ENCODE results near the gene SMCP. TPM values are rescaled to one million over a fixed set of nuclear protein-coding genes. Genes with fewer than 3 reads are reported as not detected.

SMCP gene
- total RNA-seq, 1 experiment from 2014 or later, result not detected

DNA sequence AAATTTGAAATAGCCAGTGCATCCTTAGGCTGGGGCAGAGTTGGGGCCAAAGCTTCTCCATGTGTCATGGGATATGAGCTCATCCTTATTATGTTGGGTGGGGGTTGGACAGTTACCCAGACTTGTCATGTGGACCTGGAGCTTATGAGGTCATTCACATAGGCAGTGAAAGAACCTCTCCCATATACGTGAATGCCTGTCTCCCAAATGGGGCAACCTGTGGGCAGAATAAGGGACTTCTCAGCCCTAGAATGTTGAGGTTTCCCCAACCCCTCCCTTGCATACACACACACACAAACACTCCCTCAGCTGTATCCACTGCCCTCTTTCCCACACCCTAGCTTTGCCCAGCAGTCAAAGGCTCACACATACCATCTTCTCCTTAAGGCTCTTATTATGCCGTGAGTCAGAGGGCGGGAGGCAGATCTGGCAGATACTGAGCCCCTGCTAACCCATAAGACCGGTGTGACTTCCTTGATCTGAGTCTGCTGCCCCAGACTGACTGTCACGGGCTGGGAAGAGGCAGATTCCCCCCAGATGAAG, 28.0 kb downstream of the SMCP start:
- Histone ChIP-seq H3K4me1 (ENCODE audit: control insufficient read depth, insufficient read depth, low read length) (no peaks in the 10 kb centered on the region), H3K27ac (ENCODE audit: low read length) (no peak overlapping the region), H3K36me3 (ENCODE audit: control insufficient read depth, insufficient read depth, low read length) (no peaks in the 10 kb centered on the region), H3K4me3 (ENCODE audit: low read depth in 2 of 2, low read length in 2 of 2) (no peak overlapping the region), H3K9me3 (ENCODE audit: control insufficient read depth, insufficient read depth, low read depth, low read length) (no peaks in the 10 kb centered on the region), H3K27me3 (ENCODE audit: control insufficient read depth, insufficient read depth, low read length) (peaks cover 4% of the 10 kb centered on the region)
- no peak for TF ChIP-seq POLR2AphosphoS5 (IDR thresholded peaks at IDR 0.05; ENCODE audit: low read depth, low read length)
- no peak for TF ChIP-seq TCF7L2 (IDR thresholded peaks at IDR 0.05; ENCODE audit: low read depth, low read length)
- TF ChIP-seq SIN3A (IDR thresholded peaks at IDR 0.05; ENCODE audit: borderline replicate concordance, insufficient read depth, low read depth, low read length), result no peak
- TF ChIP-seq, protein P1, sequence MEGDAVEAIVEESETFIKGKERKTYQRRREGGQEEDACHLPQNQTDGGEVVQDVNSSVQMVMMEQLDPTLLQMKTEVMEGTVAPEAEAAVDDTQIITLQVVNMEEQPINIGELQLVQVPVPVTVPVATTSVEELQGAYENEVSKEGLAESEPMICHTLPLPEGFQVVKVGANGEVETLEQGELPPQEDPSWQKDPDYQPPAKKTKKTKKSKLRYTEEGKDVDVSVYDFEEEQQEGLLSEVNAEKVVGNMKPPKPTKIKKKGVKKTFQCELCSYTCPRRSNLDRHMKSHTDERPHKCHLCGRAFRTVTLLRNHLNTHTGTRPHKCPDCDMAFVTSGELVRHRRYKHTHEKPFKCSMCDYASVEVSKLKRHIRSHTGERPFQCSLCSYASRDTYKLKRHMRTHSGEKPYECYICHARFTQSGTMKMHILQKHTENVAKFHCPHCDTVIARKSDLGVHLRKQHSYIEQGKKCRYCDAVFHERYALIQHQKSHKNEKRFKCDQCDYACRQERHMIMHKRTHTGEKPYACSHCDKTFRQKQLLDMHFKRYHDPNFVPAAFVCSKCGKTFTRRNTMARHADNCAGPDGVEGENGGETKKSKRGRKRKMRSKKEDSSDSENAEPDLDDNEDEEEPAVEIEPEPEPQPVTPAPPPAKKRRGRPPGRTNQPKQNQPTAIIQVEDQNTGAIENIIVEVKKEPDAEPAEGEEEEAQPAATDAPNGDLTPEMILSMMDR (IDR thresholded peaks at IDR 0.05), result no peak
- TF ChIP-seq, protein P2, sequence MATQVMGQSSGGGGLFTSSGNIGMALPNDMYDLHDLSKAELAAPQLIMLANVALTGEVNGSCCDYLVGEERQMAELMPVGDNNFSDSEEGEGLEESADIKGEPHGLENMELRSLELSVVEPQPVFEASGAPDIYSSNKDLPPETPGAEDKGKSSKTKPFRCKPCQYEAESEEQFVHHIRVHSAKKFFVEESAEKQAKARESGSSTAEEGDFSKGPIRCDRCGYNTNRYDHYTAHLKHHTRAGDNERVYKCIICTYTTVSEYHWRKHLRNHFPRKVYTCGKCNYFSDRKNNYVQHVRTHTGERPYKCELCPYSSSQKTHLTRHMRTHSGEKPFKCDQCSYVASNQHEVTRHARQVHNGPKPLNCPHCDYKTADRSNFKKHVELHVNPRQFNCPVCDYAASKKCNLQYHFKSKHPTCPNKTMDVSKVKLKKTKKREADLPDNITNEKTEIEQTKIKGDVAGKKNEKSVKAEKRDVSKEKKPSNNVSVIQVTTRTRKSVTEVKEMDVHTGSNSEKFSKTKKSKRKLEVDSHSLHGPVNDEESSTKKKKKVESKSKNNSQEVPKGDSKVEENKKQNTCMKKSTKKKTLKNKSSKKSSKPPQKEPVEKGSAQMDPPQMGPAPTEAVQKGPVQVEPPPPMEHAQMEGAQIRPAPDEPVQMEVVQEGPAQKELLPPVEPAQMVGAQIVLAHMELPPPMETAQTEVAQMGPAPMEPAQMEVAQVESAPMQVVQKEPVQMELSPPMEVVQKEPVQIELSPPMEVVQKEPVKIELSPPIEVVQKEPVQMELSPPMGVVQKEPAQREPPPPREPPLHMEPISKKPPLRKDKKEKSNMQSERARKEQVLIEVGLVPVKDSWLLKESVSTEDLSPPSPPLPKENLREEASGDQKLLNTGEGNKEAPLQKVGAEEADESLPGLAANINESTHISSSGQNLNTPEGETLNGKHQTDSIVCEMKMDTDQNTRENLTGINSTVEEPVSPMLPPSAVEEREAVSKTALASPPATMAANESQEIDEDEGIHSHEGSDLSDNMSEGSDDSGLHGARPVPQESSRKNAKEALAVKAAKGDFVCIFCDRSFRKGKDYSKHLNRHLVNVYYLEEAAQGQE (IDR thresholded peaks at IDR 0.05; ENCODE audit: insufficient read depth in 1 of 2, low read depth in 2 of 2, low read length in 1 of 2), result no peak
- ATAC-seq, result no peak
- no peak for DNase-seq (ENCODE audit: low read depth, low spot score)
- ChIA-PET CTCF (interaction anchor here (0.6 kb wide), 1 partner anchor 19 kb away, joined by 5 read pairs; no protein-coding TSS in a partner anchor), POLR2A (no interaction called here)
- intact Hi-C loops (cut with micrococcal nuclease; ENCODE audit: unreplicated experiment), result no loop called here
- in situ Hi-C loops (cut with HindIII; ENCODE audit: low pct_unique_long_range_greater_than_20kb, low sequenced_read_pairs), result no loop called here
- no TSS peak for BruUV-seq (replicated peaks)

DNA sequence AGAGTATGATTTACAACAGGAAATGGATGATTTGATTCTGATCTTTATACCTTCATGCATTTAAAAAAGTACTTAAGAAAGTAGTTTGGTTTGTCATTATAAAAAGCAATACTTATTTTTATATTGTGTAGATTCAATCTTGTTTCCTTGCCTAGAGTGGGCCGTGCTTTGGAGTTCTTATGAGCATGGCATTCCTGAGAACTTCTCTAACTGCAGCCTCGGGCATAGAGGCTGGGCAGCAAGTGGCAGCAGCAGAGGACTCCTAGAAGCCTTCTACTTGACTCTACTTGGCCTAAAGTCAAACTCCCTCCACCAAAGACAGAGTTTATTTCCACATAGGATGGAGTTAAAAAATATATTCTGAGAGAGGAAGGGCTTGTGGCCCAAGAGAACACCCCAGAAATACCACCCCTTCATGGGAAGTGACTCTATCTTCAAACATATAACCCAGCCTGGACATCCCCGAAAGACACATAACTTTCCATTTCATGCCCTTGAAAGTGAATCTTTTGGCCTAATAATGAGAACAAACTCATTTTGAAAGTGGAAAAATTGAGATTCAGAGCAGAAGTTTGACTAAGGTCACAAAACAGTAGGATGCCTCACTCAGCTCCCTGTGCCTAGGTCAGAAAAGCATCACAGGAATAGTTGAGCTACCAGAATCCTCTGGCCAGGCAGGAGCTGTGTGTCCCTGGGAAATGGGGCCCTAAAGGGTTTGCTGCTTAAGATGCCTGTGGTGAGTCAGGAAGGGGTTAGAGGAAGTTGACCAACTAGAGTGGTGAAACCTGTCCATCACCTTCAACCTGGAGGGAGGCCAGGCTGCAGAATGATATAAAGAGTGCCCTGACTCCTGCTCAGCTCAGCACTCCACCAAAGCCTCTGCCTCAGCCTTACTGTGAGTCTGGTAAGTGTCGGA, 29.8 kb downstream of the SMCP start, which contains the start of gene IVL:
Gene IVL (plus strand): TSS at position 861 of the 916 bp plus-strand sequence. CDS start 1,252 bp downstream, outside the sequence.
- Histone ChIP-seq H3K4me1 (ENCODE audit: control insufficient read depth, insufficient read depth, low read length) (no peaks in the 10 kb centered on the region), H3K36me3 (ENCODE audit: control insufficient read depth, insufficient read depth, low read length) (no peaks in the 10 kb centered on the region), H3K27me3 (ENCODE audit: control insufficient read depth, insufficient read depth, low read length) (peaks cover 4% of the 10 kb centered on the region), H3K27ac (ENCODE audit: low read length) (no peak within 1 kb of the TSS), H3K4me3 (ENCODE audit: low read depth in 2 of 2, low read length in 2 of 2) (no peak within 1 kb of the TSS), H3K9me3 (ENCODE audit: control insufficient read depth, insufficient read depth, low read depth, low read length) (no peaks in the 10 kb centered on the region)
- TF ChIP-seq TCF7L2 (IDR thresholded peaks at IDR 0.05; ENCODE audit: low read depth, low read length) (no peak), POLR2AphosphoS5 (IDR thresholded peaks at IDR 0.05; ENCODE audit: low read depth, low read length) (no peak), SIN3A (IDR thresholded peaks at IDR 0.05; ENCODE audit: borderline replicate concordance, insufficient read depth, low read depth, low read length) (no peak)
- TF ChIP-seq, protein P1 (IDR thresholded peaks at IDR 0.05), result no peak
- TF ChIP-seq, protein P2 (IDR thresholded peaks at IDR 0.05; ENCODE audit: insufficient read depth in 1 of 2, low read depth in 2 of 2, low read length in 1 of 2), result no peak
- in situ Hi-C loops (cut with HindIII; ENCODE audit: low pct_unique_long_range_greater_than_20kb, low sequenced_read_pairs), result no loop called here
- ChIA-PET POLR2A (no interaction called here), CTCF (no interaction called here)
- no peak for DNase-seq (ENCODE audit: low read depth, low spot score)
- ATAC-seq, result no peak
- intact Hi-C loops (cut with micrococcal nuclease; ENCODE audit: unreplicated experiment), result no loop called here
- BruUV-seq (replicated peaks), result no TSS peak

All from Panc1 (cell line).